ENCODE measurements around the gene RNF13.

GRCh38 chr3:149892371-149892770 is 79.4 kb downstream of the RNF13 start:
- TF ChIP-seq CTCF (IDR thresholded peaks at IDR 0.05; ENCODE audit: insufficient read depth, low read length) (no peak), REST (IDR thresholded peaks at IDR 0.05; ENCODE audit: insufficient replicate concordance, low read depth) (no peak), POLR2AphosphoS5 (IDR thresholded peaks at IDR 0.05; ENCODE audit: low read depth) (no peak), GABPA (IDR thresholded peaks at IDR 0.05; ENCODE audit: low read depth) (no peak), SPI1 (IDR thresholded peaks at IDR 0.05; ENCODE audit: borderline replicate concordance, low read depth) (no peak)

Measured in HL-60 (cell line).